GF-D8 (cell line): ENCODE measurements around the gene GPR37.

Experiments
- DNase-seq: peaks from one replicate; lab custom pipeline; 2025; lab: John Stamatoyannopoulos, UW

GPR37 gene, protein sequence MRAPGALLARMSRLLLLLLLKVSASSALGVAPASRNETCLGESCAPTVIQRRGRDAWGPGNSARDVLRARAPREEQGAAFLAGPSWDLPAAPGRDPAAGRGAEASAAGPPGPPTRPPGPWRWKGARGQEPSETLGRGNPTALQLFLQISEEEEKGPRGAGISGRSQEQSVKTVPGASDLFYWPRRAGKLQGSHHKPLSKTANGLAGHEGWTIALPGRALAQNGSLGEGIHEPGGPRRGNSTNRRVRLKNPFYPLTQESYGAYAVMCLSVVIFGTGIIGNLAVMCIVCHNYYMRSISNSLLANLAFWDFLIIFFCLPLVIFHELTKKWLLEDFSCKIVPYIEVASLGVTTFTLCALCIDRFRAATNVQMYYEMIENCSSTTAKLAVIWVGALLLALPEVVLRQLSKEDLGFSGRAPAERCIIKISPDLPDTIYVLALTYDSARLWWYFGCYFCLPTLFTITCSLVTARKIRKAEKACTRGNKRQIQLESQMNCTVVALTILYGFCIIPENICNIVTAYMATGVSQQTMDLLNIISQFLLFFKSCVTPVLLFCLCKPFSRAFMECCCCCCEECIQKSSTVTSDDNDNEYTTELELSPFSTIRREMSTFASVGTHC

DNA sequence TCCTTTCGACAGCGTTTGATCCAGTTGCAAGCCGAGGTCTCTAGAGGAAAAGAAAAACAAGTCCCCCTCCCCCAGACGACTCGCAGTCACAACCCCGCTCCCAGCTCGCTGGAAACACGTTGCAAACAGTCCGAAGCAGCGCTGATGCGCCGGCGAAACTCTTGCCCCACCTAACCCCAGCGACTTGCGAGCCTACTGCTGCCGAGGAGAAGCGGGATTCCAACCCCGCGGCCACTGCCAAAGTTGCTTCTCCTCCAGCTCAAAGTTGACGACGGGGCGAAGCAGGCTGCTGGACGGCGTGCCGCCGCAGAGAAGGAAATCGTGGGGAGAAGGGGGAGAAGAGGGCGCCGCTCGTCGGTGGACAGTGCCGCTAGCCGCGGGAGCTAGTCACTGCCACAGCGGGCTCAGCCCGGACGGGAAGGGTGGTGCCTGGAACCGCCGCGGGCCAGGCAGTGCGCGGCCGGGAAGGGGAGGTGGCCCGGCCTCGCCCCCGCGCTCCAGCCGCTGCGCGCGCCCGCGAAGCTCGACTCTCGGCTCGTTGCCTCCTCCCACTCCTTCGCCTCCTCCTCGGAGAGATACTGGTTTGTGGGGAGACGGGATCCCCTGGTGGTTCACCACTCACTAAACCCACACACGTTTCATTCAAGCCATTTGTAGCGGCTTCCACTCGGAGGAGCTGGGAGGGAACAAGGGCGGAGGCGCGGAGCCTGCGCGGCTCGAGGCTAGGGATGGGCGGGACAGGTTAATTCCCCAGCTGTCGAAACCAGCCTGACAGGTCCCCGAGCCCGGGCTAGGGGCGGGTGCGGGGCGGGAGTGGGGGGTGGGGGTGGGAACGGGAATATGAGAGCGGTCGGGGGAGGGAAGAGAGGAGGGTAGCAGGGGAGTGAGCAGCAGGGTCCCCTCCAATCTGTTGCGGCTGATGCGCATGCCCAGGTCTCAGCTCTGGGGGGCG is at the start of gene GPR37:
Gene GPR37, minus strand, starts transcription at position 392 of the 952 bp plus-strand sequence. CDS start 816 bp downstream, outside the sequence.
- DNase-seq, result no peak

DNA sequence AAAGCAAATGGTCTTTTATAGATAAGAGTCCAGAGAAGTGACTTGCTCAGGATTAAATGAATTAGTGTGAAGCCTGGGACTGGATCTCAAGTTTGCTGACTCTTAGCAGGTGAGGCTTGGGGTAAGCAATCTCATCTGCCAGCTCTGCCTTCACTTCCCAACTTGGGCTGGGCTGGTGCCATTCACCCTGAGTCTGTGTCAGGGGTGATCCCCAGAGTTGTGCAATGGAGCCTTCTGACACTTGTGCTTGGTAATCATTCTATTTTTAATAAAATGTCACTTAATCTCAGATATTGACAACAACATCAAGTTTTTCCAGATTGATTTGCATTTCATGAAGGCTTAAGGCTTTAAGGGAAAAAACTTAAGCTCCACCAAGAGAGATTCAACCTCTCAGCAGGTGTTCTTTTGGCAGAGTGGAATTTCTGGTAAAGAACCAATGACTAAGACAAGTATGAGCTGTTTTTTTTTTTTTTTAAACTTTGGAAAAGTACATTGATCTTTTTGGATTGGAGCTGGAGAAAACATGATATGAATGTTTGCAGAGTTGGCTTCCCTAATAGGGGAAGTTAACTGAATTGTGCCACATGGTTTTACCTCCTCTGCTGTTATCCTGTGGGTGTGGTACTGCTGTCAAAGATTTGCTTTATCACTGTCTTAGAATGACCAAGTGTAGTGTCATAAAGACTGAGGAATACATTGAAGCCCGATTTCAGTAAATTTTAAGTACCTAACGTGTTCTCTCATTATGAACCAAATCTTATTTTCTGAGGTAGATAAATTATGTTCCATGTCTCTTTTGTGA is 48.6 kb upstream of the GPR37 start:
- no peak for DNase-seq

DNA sequence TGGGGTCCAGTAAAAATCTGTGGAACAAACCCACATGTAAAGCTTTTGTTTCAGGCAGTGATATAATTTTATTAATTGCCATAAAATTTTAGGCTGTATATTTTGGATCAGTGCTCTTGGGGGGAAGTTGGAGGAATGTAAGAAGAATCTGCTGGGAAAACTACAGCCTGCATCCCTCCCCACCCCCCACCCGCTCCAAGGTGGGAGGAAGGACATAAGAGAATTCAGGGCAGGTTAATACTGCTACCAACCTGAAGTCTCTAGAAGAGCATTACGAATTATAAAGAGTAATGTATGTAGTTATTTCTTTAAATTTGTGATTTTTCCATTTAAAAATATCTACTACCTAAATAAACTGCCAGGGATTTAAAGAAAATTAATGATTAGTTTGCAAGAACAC is 47.2 kb upstream of the GPR37 start:
- no peak for DNase-seq

DNA sequence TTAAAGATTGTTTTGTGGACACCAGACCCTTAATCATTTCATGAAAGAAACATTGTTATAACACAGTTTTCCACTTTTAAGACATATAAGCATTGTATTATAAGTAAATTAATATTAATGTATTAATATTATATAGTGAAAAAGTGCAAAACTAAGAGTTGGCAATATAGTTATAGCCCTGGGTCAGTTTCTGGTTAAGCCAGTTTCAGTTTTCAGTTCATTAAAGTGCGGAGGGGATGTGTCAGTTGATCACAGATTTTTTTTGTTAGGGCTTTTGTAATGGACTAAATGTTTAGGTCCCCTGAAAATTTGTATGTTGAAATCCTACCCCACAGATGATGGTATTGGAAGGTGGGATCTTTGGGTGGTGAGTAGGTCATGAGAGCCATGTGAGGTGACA is 45.7 kb upstream of the GPR37 start:
- no peak for DNase-seq

DNA sequence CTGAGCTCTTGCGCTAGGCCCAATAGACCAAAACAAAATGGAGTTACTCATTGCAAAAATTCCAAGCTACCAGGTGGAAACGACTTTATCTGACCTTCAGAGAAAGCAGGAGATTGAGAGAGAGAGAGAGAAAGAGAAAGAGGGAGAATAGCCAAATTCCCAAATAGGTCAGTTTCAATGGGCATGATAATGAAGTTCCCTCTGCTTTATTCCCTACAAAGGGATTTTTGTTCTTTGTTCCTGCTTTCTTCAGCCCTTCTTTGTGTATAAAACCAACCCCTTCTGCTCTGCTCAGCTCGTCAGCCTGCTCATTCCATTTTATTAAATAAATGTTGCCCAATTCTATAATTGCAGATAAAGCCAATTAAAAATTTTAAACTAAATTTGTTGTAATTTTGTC is 45.0 kb upstream of the GPR37 start:
- no peak for DNase-seq

DNA sequence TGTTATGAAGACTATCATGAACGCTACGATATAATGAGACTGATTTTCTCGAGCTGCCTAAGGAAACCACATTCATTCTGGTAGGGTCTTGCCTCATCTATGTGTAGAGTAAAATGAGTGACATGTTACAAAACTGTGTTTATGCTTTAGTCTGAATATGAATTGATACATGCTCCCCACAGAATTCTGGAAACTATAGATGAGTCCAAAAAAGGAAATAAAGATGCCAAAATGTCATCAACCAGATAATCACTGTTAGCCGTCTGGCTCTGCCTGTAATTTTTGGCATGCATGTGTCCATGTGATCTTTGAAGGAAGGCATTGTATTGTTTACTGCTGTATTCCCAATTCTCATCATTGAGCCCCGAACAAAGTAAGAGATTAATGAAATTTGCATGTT is 42.6 kb upstream of the GPR37 start:
- DNase-seq, result no peak

DNA sequence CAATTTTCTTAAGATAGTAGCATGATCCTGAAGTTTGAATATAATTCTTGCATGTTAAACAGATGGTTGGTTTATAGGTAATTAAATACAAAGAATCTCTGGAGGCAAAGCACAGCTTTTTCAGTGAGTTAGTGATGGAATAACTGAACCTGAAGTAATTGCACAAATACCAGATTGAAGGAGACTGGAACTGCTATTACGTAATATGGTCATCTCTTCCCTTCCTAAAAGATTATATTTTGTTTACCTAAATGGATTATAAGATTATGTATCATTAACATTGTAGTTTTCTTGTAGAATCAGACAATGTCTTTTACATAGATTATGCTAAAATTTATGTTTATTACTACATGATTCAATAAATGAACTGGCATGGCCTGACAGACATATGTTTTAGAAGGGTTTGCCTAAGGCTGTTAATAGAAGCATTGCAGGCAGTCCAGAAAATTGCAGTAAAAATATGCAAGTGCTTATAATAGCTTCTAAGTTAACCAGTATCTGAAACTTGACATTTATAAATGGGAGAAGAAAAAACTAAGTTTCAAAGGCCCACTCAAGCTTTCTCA is 35.8 kb upstream of the GPR37 start:
- no peak for DNase-seq

DNA sequence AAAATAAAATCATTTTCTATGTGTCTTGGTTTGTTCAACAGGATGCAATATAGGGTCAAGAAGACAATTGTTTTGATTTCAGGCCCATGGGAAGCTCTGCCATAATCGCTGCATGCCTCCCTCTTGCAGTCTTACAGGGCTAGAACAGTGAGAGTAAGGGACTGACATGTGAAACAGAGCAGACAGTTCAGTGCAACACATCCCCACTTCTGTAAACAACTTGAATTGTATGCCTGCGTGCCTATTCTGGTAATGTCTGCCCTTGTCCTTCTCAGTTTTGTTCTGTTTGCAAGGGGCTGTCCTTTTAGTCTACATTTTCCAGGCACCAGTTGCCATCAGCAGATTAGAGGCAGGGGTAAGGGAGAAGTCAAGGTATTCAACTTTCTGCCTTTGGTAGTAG is 34.8 kb upstream of the GPR37 start:
- DNase-seq, result no peak

DNA sequence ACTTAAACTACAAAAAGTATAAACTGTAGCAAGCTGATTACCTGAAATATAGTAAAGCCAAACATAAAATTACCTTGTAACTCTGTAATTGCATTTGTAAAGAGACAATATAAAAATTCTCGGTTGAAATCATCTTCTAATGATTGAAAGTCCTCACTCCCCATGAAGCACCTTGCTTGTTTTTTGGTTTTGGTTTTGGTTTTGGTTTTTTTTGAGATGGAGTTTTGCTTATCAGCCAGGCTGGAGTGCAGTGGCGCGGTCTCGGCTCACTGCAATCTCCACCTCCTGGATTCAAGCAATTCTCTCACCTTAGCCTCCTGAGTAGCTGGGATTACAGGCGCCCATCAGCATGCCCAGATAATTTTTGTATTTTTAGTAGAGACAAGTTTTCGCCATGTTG is 33.9 kb upstream of the GPR37 start:
- no peak for DNase-seq

DNA sequence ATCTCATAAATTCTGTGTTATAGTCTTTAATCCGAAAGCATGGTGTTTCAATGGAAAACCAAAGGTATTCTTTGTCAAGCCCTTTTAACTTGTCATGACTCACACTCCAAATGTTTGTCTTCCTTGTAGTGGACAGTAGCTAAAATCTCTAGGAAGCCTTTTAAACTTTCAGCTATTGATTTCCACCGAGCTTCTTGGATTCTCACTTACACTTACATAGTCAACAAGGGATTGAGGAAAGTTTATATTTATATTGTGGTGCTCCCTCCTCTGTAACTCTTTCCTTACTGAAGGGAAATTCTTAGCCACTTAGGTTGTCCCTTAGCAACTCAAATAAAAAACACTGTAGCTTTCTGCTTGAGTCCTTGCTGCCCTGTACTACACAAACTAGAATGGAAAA is 31.2 kb upstream of the GPR37 start:
- DNase-seq, result no peak

DNA sequence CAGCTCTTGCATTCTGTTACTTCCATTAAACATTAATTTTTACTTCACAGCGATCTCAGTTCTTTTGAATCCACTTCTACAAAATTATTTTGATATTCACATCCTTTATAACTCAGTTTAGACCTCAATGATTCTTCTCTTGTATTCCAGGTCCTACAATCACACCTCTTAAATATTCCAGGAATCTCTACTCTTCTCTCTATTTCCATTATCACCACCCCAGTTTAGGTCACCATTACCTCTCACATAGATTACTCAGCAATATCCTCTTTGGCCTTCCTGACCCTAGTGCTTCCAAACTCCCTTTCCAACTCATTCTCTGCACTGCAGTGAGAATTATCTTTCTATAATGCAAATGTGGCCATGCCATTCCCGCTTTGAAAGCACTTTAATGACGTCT is 27.1 kb upstream of the GPR37 start:
- no peak for DNase-seq

DNA sequence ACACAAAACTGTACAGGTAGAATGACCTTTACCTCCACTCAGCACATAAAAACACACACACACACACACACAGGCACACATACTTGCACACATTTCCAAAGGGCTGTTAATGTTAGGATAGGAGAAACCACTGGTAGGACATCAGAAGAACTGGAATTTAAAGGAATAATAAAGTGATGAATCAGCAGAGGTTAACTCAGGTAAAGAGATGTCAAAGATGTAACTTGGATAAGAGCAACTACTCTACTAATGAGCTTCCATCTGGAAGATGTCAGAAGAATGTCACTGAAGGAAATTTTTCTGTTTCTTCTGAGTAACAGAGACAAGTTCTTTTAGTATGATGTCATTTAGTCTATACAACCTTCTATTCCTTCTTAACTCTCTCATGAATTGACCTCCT is 26.4 kb upstream of the GPR37 start:
- no peak for DNase-seq

DNA sequence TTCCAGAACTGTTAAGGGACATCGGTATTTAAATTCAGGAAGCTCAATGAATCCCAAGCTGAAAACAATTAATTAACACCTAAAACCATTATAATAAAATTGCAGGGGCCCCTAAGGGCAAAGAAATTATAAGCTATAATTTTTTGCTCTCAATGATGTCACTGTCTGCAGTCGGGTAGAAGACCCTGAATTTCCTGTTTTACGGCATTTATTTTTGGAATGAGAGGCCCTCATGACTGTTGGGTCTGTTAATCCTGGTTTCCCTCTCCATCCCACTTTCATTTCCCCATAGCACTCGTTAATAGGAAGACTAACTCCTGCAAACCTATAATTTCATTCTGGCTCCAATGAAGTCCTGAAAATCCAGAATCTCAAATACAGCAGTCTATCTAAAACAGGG is 25.8 kb upstream of the GPR37 start:
- DNase-seq, result no peak

DNA sequence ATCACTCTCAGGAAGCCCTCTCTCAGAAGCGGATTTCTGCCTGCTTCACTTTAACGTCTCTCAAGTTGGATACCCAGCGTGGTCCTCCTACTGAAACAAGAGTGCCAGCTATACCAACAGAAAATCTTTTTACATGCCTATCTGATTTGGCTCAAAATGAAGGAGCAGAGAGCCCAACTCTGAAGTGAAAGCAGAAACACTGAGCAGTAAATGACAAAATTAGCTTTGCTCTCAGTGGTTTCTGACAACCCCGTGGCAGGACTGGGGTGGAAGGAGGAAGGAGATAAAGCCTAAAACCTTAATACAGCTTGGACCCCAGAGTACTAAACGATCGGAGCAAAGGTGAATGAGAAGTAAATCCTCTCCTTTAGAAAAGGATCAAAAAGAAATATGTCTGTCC is 25.1 kb upstream of the GPR37 start:
- no peak for DNase-seq

DNA sequence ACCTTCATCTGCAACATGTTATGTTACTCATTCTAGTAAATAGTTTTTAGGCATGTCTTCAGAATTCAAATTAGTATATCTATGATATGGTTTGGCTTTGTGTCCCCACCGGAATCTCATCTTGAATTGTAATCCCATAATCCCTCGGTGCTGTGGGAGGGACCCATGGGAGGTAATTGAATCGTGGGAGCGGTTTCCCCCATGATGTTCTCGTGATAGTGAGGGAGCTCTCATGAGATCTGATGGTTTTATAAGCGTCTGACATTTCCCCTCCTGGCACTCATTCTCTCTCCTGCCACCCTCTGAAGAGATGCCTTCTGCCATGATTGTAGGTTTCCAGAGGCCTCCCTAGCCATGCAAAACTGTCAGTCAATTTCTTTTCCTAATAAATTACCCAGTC is 20.4 kb upstream of the GPR37 start:
- DNase-seq, result no peak

DNA sequence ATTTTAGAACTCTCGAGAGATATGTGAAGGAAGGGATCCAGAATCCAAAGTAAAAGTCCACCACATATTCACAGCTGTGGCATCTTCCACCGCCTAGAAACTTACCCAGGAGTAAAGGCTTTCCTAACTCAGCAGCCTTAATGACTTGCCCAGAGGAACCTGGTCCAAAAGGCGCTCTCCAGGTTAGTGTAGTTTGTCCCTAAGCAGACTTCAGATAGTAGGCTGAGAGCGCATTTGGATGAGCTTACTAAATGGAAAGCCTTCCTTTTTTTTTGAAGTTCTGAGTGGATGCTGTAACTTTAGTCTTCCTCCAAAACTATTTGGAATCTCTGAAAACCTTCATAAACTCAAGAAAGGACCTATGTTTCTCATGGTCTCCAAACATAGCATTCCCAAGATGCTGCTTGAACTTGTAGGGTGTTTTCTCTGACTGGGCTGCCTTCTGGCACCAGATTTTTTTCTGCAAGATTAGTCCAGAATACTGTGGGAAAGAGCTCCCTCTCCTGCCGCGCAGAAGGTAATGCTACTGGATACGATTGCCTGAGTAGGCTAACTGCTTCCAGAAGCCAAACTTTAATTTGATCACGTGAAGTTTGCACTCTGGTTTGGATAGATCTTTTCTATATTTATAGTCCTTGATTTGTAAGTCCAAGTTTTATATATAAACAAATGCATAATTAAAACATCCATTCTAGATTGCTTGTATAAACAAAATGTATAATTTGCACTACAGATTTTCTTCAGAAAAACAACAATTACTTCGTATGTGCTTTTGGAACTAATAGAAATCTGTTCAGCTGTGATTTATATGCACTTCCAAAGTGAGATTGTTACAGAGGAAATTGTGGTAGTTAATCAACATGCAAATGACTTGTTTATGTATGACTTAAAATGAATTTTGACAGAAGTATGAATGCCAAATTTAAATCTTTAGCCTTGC is 19.6 kb upstream of the GPR37 start:
- DNase-seq, result no peak

DNA sequence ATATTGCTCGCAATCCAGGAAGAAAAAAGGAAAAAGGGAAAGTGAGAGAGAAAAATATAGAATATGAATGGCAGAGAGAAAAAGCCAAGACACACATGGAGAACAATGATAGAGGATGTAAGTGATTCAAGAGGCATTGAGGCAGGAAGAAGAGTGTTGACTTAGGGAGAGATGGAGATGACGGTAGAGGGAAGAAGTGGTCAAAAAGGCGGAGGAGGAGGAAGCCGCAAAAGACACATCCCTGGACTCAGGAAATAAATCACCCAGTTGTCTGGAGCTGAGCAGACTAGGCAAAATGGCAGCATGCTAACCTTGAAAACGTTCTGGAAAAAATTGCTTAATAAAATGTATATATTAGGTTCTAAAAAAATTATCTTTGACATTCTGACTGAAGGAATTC is 17.7 kb upstream of the GPR37 start:
- no peak for DNase-seq

DNA sequence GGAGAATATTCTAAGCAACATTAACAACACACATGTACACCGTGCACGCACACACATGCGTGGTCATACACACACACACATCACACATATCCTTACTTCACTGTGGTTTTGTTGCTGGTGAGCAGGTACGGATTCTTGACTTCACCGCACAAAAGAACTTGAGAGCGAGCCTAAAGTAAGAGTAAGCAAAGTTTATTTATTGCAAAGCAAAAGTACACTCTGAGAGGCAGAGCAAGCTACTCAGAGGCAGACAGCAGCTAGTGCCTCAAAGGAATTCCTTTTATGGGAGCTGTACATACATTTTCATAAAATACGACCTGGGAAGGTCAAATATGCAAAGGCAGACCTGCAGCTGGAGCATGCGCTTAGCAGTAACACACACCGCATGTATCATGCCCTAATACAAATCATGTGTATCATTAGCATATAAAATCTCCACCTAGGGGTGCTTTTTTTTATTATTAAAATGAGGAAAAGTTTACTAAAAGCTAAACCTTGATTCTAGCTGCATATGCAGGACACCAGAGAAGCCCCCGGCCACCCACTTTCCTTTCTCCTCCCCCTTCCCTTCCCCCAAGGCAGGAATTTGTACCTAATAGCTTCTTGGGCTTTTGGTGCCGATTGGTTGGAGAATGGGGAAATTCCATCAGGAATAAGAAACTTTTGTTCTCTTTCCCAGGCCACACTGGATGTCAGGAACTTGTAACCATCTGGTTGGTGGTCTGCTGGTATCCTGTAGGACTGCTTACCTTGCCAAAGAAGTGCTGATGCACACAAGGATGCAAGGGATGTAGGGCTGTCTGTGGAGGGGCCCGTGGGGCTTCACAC is 16.5 kb upstream of the GPR37 start:
- DNase-seq, result no peak

DNA sequence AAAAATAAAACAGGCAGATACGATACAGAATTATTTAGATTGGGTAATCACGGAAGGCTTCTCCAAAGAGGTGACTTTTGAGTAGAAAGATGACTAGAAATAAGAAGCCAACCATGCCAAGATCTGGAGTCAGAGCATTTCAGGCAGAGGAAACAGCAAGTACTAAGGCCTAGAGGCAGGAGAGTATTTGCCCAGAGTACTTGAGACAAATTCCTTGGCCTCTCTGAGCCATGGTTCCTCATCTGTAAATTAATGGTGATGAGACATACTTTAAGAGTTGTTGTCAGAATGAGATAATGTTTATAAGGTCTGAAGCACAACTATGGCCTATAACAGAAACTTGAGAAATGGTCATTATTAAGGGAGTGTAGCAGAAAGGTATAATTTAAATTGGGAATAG is 15.8 kb upstream of the GPR37 start:
- DNase-seq, result no peak

DNA sequence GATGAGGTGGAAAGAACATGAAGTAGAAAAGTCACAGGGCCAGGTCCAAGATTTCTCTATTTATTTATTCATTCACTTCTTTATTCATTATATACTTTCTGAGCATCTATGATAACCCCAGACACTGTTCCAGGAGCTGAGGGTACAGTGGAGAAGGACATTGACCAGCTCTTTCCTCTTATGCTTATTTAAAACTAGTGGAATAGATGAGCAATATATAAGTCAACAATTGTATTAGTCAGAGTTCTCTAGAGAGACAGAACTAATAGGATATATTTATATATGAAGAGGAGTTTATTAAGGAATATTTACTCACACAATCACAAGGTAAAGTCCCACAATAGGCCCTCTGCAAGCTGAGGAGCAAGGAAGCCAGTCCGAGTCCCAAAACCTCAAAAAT is 15.0 kb upstream of the GPR37 start:
- DNase-seq, result no peak
